Hepatocyte (in vitro differentiated cells): ENCODE results near the gene ATXN1.

Source experiments
- EZH2 ChIP-seq: fragments of 200-600 bp; sonication (generic); IDR thresholded peaks from 2 replicates; pipeline ENCODE4 v1.6.1; 2016; ENCODE audit warnings: antibody characterized with exemption, mild to moderate bottlenecking, borderline replicate concordance
- EZH2phosphoT487 ChIP-seq: fragments of 200-600 bp; sonication (generic); IDR thresholded peaks from one replicate; pipeline ENCODE4 v1.6.1; 2018; ENCODE audit warnings: antibody characterized with exemption, mild to moderate bottlenecking, low read depth, moderate library complexity; ENCODE audit not compliant: unreplicated experiment, severe bottlenecking
- TF ChIP-seq, protein P1 (sequence below): fragments of 200-600 bp; sonication (generic); IDR thresholded peaks from 2 replicates; pipeline ENCODE4 v1.5.1; 2016; ENCODE audit warnings: antibody characterized with exemption, mild to moderate bottlenecking; ENCODE audit not compliant: poor library complexity

DNA sequence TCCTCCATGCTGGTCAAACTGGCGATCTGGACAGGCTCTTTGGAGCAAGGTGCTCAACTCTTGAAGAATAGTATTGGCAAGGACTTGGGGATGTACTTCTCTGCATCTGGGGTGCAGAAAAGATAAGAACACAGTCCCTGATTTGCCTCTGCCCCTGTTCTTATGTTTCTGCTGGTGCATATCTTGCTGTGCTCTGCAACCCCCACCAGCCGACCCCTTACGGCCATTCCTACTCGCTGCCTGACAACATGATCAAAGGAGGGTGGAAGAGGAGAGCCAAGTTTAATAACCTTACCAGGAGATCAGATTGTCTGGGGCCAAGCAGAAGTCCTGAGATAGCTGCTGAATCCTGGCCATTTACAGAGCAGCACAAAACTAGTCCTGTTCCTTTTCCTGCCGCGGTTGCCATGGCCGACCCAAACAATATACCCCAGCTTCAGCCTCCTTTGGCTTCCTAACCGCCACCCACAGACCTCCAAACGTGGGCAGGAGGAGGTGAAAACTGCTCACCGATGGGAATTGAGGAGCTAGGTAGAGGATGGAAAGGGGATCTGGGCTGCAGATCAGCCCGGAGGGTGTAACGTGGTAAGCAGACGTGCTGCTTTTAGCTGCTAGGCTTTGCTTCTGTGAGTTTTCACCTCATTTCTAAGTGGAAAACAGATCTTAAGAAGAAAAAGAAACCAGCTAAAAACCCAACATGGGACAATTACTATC, 60.9 kb downstream of the ATXN1 start:
- TF ChIP-seq, protein P1, sequence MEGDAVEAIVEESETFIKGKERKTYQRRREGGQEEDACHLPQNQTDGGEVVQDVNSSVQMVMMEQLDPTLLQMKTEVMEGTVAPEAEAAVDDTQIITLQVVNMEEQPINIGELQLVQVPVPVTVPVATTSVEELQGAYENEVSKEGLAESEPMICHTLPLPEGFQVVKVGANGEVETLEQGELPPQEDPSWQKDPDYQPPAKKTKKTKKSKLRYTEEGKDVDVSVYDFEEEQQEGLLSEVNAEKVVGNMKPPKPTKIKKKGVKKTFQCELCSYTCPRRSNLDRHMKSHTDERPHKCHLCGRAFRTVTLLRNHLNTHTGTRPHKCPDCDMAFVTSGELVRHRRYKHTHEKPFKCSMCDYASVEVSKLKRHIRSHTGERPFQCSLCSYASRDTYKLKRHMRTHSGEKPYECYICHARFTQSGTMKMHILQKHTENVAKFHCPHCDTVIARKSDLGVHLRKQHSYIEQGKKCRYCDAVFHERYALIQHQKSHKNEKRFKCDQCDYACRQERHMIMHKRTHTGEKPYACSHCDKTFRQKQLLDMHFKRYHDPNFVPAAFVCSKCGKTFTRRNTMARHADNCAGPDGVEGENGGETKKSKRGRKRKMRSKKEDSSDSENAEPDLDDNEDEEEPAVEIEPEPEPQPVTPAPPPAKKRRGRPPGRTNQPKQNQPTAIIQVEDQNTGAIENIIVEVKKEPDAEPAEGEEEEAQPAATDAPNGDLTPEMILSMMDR, result no peak
- no peak for TF ChIP-seq EZH2
- no peak for TF ChIP-seq EZH2phosphoT487
